Vagina (tissue), 2 donors: ENCODE data around the gene FCHSD2.

Source experiments
- CTCF ChIP-seq, 3 experiments: fragments of 450-650 bp in 2 of 3; fragments of 200-600 bp in 1 of 3; sonication (generic) in 1 of 3; IDR thresholded peaks; one replicate each; pipeline ENCODE4 v1.5.1; 2017 to 2019; ENCODE audit warnings: antibody characterized with exemption in 3 of 3, mild to moderate bottlenecking in 2 of 3, moderate library complexity in 2 of 3
- POLR2A ChIP-seq, 2 donors: fragments of 450-650 bp; IDR thresholded peaks; one replicate each; pipeline ENCODE4 v1.6.1; 2017; ENCODE audit warnings: antibody characterized with exemption in 2 of 2, mild to moderate bottlenecking in 2 of 2, moderate library complexity in 2 of 2
- POLR2AphosphoS5 ChIP-seq, 2 donors: sonication (generic); formaldehyde crosslinking; IDR thresholded peaks; one replicate each; pipeline ENCODE4 v1.9.0; 2017; ENCODE audit warnings: antibody characterized with exemption in 2 of 2, mild to moderate bottlenecking in 2 of 2, low read depth in 1 of 2; ENCODE audit not compliant: insufficient read depth in 1 of 2

GRCh38 chr11:72850832-72851231 is 291.3 kb downstream of the FCHSD2 start:
- TF ChIP-seq CTCF (IDR thresholded peaks at IDR 0.05): no peak
- TF ChIP-seq POLR2AphosphoS5 (IDR thresholded peaks at IDR 0.05; ENCODE audit: insufficient read depth in 1 of 2, low read depth in 1 of 2): no peak
- no peak for TF ChIP-seq POLR2A (IDR thresholded peaks at IDR 0.05)
